ENCODE measurements around the gene CCR3.

CCR3 gene

DNA sequence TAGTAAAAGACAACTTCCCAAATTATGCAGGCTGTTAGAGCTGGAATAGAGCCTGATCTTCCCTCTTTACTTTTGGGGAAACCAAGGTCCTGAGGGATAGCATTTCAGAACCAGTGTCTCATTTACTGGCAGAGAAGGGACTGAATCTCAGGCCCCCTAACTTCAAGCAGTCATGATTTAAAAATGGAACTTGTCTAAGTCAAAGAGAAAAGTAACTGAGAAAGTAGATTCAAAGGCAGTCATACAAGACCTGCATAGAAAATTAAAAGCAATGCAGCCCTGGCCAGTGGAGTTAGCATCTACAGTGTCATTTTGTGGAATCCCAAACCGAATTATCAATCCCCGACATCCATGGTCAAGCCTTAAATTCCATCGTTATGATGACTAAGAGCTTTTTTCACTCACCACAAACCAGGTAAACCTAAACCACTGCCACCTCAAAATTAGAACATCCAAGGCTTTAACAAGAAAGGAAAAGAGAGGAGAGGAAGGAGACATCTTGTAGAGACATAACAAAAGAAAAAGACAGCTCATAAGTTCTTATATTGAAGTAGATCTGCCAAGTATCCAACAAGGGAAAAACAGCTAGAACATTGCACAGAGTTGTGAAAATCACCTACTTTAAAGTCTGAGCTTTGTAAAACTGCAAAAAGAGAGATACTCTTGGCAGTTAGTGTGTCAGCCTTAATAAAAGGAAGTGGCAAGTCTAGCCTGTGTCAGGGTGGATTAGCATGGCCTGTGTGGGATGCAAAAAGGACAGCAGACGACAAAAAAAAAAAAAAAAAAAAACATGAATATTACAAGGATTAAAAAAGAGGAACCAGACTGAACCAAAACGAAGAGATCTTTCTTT lies 57.6 kb downstream of the CCR3 start:
- no peak for DNase-seq

- no peak for DNase-seq
Measured at GRCh38 chr3:46300461-46300789, 58.2 kb downstream of the CCR3 start.

- no peak for DNase-seq
Measured at GRCh38 chr3:46301122-46301835, 59.0 kb downstream of the CCR3 start.

DNA sequence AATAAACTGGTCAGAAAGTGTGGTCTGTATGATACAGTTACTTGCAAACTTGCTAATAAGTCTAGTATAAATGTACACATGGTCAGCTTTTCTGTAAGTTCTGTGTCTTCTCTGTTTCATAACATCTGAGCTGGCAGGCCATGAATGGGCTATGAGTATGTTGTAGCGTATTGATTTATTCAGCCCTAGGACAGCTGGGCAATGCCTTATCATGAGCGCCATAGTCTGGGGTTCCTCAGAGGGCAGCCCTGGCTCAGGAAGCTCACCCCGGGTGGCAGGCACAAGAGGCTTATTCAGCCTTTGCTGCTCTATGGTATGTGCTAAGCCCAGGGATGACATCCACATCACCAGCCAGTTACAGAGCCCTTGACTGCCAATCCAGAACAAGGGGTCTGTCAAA lies 61.0 kb downstream of the CCR3 start:
- DNase-seq: no peak

DNA sequence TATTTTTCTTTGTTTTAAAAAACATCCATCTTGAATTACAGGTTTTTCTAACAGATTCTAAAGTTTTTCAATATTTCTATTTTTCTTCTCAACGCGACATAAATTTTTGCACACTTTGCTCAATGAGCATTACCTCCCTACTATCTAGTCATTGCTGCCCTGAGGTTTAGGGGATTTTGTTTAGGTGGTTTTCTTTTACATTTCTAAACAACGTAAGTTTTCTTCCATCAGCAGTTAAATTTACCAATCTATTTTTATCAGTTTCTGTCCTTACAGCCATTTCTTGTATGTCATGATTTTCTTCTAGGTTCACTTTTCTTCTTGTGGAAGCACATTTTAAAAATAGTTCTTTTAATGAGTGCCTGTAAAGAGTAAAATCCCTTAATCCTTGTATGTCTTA lies 62.5 kb downstream of the CCR3 start:
- DNase-seq: no peak

DNA sequence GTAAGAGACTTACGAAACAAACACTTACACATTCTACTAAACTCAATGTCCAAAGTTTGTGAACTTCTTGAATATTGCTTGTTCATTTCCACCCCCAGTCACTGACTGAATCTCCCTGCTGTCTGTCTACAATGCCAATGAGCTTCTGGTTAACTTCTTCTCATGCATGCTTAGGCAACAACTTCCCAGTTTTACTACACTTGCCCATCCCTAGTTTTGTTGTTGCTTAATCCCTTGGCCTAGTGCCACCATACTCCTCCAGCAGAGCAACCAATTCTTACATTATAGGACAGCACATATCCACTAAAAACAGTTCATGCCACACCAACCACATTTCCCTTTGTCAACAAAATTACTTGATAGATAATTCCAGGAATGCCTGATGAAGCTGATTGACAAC lies 70.7 kb downstream of the CCR3 start:
- DNase-seq: peak; percentile 3

DNA sequence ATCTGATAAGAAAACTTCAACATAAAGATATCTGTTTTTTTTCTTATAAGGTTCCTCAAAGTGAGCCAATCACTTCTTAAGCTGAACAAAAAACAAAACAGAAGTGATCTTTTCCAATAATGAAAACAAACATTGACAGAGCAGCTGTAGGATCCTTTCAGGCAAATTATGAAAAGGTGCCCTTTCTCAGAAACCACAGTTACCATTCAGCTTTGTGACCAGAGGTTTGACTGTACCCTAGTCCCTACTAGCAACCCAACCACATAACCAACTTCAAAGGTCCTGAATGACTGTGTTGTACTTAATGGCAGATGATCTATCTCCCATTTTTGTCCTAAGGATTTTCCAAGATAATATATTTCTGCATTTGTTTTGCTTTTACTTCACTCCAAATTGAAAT lies 72.3 kb downstream of the CCR3 start:
- DNase-seq: no peak

GRCh38 chr3:46316206-46316605 lies 73.9 kb downstream of the CCR3 start:
- DNase-seq: no peak
